Right renal pelvis (tissue), 4 donors: ENCODE data around the gene SHKBP1. TPM values are rescaled to one million over a fixed set of nuclear protein-coding genes. Genes with fewer than 3 reads are reported as not detected.
"Not testable (repeated sequence)": the region's sequence is repeated elsewhere in the genome, so short reads cannot be mapped to it uniquely, and the experiment has no call there.

Experiments used
- DNase-seq, 4 donors: peaks; one replicate each; pipeline ENCODE4 v3.0.0-alpha.2; 2013; ENCODE audit warnings: low read depth in 4 of 4, low spot score in 3 of 4, missing footprints in 1 of 4
- polyA plus RNA-seq, 4 donors: library from polyadenylated mRNA; unstranded; fragments of 120-200 nt; gene quantifications; one replicate each; pipeline ENCODE4 v1.2.1, GENCODE V29; 2013; ENCODE audit not compliant: insufficient read length in 4 of 4

The SHKBP1 gene
- polyA plus RNA-seq, 4 donors: 43.2 to 52.3 (median 47.2) TPM

DNA sequence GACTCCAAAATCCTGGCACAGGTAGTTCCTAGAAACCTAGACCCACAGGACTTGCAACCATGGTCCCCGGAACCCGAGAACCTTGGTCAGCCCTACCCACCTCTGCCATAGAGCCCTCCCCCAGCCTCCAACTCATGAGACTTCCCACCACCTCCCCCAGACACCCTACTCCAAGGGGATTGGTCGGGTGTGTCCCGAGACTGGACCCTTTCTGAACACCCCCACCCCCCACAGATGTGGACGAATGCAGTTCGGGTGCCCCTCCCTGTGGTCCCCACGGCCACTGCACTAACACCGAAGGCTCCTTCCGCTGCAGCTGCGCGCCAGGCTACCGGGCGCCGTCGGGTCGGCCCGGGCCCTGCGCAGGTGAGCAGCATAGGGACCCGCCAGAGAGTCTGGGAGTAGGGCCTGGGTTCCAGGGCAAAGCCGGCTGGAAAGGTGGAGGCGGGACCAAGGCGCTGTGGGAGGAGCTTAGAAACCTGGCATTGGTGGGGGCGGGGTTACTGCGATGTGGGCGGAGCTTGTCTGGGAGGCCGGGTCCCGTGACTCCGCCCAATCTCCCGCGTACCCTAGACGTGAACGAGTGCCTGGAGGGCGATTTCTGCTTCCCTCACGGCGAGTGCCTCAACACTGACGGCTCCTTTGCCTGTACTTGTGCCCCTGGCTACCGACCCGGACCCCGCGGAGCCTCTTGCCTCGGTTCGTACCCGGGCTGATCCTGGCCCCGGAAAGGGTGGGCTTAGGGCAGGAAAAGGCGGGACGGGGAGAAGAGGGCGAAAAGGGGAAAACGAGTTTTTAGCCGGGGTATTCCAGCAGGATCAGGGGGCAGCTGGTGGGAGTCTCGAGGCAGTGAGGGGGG is 36.4 kb downstream of the SHKBP1 start:
- no peak for DNase-seq

DNA sequence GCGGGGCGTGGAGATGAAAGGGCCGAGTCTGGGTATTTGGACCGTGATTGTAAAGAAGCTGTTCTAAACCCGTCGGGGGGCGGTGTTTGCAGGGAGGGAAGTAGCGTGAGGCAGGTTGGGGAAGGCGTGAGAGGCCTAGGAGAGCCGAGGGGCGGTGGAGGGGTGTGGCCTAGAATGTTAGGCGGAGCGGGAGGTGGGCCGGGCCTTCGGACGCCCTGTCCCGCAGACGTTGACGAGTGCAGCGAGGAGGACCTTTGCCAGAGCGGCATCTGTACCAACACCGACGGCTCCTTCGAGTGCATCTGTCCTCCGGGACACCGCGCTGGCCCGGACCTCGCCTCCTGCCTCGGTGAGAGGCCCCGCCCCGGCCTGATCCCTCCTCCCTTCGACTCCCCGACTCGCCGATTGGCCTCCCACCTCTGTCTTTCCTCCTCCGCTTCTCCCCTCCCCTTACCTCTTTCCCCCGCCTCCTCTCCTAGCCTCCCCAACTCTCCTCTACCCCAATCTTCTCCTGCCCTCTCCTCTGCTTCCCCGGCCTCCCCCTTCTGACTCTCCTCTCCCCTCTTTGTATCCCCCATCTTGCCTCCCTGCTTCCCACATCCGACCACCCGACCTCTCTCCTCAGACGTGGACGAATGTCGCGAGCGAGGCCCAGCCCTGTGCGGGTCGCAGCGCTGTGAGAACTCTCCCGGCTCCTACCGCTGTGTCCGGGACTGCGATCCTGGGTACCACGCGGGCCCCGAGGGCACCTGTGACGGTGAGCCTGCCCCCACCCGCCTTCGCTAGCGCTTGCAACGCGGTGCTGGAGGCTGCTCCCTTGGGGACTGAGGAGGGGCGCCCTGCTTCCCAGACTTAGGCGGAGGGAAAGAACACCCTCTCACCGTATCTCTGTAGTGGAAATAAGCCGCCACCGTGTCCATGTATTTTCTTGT is 37.3 kb downstream of the SHKBP1 start:
- DNase-seq: no peak

DNA sequence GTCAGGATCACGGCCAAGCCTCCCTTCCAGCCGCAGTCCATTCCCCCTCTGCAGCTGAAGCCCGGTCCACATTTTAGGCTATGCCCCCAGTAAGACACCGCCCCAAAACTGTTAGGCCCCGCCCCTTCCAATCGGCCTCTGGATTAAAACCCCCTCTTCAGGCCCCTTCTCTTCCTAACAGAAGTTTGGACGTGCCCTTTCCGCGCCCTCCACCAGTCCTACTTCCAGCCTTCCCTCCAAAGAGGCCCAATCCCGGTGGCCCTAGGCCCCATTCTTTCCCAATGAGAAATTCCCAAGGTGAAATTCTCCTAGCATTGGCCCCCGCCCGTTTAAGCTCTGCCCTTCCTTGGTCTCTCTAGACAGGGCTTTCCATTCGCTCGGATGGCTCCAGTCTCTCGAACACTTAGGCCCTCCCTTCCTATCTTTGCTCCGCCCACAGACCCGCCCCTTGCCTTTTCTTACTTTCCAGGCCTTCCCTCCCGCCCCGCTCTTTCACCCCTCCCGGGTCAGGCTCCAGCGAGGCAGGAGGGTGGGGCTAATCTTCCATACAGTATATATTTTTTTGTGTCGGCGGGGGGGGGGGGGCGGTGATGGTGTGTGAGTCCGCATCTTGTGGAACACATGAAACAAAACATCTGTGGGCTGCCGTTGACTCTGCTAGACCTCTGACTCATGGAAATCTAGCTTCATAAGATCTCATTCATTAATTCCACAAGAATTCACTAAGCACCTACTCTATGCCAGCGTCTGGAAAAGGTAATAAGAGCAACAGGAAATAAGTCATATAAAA is 38.1 kb downstream of the SHKBP1 start:
- DNase-seq: no peak

DNA sequence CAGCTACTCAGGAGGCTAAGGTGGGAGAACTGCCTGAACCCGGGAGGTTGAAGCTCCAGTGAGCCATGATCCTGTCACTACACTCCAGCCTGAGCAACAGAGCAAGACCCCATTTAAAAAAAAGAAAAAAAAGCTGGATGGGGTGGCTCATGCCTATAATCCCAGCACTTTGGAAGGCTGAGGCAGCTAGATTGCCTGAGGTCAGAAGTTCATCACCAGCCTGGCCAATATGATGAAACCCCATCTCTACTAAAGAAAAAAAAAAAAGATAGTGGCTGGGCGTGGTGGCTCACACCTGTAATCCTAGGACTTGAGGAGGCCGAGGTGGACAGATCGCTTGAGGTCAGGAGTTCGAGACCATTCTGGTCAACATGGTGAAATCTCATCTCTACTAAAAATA is 39.5 kb downstream of the SHKBP1 start:
- DNase-seq: no peak

DNA sequence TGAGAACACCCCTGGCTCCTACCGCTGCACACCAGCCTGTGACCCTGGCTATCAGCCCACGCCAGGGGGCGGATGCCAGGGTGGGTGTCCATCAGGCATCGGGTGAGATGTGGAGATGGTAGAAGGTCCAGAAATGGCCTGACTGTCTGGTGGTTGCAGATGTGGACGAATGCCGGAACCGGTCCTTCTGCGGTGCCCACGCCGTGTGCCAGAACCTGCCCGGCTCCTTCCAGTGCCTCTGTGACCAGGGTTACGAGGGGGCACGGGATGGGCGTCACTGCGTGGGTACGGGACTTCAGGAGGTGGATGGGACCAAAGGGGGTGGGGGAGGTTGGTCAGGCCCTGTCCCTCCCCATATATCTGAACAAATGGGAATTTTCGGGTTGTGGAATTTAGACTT is 40.3 kb downstream of the SHKBP1 start:
- no peak for DNase-seq

DNA sequence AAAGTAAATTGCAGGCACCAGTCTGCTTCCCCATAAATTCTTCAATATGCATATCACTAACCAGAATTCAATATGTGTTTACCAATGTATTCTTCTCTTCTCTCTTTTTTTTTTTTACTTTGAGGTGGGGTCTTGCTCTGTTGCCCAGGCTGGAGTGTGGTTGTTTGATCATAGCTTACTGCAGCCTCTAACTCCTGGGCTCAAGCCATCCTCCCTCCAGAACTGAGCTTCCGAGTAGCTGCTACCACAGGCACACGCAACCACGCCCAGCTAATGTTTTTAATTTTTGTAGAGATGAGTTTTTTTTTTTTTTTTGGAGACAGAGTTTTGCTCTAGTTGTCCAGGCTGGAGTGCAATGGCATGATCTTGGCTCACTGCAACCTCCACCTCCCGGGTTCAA is 41.3 kb downstream of the SHKBP1 start:
- DNase-seq: no peak

DNA sequence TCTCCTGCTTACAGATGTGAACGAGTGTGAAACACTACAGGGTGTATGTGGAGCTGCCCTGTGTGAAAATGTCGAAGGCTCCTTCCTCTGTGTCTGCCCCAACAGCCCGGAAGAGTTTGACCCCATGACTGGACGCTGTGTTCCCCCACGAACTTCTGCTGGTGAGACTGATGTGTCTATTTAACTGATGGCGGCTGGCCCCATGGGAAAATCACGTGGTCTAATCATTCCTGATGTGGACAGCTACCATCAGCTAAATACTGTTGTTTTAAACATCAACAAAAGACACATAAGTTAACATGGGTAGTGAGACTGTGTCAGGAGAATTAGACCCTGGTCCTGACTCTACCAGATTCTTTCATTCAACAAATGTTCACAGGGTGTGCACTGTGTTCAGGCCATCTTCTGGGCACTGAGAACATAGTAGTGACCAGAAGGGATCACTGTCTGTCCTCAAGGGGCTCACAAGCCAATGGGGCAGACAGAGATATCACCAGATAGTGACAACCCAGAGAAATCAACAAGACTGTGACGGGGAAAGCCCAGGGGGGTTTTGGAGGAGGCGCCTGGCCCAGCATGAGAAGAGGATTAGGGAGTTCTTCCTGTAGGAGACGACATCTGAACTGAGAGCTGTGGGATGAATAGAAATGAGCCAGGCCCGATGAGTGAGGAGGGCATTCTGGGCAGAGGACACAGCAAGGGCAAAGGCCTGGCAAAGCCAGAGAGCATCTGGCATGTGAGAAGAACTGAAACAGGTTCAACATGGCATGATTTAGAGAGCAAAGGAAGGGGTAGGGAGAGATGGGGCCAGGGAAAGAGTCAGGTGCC is 42.9 kb downstream of the SHKBP1 start:
- no peak for DNase-seq

DNA sequence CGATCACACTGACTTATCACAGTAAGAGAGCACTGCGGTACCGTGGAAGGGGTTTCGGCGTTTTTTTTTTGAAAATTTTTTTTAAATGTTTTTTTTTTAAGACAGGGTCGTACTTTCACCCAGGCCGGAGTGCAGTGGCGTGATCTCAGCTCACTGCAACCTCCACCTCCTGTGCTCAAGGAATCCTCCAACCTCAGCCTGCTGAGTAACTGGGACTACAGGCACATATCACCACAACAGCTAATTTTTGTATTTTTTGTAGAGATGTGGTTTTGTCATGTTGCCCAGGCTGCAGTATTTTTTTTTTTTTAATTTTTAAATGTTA is 43.5 kb downstream of the SHKBP1 start:
- DNase-seq: no peak

DNA sequence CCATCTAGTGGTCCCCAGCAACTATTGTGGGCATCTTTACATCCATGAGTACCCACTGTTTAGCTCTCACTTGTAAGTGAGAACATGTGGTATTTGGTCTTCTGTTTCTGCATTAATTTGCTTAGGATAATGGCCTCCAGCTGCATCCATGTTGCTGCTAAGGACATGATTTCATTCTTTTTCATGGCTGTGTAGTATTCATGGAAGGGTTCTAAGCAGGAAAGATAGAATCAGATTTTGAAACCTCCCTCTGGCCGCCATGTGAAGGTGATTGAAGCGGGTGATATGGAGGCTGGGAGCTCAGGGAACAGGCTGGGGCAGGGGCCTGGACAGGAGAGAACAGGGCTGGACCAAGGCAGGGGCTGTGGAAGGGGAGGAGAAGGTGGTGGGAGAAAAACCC is 44.6 kb downstream of the SHKBP1 start:
- no peak for DNase-seq

DNA sequence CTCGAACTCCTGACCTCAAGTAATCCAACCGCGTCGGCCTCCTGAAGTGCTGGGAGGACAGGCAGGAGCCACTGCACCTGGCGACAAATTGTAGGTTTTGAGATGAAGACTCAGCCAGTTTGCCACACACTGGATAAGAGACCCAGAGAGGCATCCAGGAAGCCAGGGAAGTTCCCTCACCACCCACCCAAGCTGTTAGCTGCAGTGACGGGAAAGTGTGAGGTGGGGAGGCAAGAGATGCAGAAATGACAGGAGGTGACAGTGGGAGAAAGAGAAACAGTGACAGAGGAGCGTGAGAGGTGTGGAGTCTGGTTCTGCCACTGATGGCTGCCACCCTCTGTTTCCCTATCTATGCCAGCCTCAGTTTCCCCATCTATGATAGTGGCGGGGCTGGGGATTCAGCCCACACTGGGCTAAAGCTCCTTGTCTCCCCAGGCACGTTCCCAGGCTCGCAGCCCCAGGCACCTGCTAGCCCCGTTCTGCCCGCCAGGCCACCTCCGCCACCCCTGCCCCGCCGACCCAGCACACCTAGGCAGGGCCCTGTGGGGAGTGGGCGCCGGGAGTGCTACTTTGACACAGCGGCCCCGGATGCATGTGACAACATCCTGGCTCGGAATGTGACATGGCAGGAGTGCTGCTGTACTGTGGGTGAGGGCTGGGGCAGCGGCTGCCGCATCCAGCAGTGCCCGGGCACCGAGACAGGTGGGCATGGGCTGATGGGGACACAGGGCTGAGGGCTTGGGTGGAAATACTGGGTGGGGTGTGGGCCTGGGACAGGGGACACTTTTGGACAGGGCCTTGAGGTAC is 45.5 kb downstream of the SHKBP1 start:
- no peak for DNase-seq

DNA sequence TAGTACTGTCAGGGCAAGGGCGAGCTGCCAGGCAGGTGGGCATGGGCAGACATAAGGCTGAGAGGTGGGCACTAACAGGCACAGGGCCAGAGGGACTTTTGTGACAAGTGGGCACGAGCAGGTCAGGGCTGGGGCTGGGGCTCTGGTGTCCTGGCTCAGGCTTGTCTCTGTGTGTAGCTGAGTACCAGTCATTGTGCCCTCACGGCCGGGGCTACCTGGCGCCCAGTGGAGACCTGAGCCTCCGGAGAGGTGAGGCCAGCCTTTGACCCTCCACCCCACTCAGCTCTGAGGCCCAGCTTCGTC is 46.1 kb downstream of the SHKBP1 start:
- no peak for DNase-seq

DNA sequence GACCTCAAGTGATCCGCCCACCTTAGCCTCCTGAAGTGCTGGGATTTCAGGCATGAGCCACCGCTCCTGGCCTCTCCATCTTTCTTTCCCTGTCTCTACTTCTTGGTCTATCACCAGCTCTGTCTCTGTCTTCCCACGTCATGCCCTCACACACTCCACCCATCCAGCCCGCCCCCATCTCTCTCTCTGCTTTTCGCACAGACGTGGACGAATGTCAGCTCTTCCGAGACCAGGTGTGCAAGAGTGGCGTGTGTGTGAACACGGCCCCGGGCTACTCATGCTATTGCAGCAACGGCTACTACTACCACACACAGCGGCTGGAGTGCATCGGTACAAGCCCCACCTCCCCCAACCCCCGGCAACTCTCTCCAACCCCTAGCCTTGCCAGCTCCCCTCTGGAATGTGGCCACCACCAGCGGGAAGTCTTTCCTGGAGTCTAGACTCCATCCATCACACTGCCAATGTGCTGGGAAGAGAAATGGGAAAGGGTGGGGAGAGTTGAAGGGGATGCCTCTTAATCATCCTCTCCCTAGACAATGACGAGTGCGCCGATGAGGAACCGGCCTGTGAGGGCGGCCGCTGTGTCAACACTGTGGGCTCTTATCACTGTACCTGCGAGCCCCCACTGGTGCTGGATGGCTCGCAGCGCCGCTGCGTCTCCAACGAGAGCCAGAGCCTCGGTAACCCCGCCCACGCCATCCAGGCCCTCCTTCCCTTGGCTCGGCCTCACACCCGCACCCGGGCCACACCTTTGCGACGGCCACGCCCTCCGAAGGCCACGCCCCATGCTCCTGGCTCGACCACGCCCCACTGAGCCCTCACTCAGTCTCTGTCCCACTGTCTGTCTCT is 47.0 kb downstream of the SHKBP1 start:
- no peak for DNase-seq

DNA sequence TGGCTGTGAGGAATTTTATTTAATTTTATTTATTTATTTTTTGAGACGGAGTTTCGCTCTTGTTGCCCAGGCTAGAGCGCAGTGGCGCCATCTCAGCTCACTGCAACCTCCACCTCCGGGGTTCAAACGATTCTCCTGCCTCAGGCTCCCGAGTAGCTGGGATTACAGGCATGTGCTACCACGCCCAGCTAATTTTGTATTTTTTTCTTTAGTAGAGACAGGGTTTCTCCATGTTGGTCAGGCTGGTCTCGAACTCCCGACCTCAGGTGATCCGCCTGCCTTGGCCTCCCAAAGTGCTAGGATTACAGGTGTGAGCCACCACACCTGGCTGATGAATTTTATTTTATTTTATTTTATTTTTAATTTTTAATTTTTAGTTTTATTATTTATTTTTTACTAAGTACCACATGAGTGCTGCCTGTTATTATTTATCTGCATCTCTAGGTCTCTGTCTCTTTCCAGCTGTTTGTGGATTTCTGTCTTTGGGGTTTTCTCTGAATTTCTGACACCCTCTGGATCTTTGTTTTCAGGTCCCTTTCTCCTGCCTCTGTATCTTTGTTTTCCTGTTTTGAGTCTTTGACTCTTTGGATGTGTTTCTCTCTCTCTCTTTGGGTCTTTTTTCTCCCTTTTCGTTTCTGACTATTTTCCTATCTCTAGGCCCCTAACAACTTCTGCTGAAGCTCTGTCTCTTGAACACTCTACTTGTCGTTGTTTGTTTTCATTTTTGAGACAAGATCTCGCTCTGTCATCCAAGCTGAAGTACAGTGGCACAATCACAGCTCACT is 47.9 kb downstream of the SHKBP1 start:
- DNase-seq: not testable (repeated sequence)

DNA sequence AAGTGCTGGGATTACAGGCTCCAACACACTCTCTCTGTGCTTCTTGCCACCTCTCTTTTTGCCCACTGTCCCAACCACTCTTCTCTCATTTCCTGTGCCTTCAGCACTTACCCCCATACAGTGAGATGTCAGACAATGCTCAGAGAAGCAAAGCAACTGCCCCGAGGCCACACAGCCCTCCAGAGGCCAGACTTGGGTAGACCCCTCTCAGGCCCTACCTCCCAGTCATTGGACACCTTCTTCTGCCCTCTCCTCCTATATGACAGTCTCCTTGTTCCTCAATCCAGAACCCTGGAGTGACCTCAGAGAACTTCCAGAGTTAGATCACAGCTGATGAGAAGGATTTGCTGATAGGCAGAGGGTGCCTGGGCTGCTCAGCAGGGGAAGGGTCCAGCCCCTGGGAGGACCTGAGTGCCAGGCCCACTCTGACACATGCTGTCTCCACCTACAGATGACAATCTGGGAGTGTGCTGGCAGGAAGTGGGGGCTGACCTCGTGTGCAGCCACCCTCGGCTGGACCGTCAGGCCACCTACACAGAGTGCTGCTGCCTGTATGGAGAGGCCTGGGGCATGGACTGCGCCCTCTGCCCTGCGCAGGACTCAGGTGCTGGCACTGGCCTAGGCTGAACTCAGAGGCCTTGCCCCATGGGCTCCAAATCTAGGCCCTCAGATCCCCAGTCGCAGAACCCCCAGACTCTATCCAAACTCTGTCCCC is 48.9 kb downstream of the SHKBP1 start:
- DNase-seq: no peak

DNA sequence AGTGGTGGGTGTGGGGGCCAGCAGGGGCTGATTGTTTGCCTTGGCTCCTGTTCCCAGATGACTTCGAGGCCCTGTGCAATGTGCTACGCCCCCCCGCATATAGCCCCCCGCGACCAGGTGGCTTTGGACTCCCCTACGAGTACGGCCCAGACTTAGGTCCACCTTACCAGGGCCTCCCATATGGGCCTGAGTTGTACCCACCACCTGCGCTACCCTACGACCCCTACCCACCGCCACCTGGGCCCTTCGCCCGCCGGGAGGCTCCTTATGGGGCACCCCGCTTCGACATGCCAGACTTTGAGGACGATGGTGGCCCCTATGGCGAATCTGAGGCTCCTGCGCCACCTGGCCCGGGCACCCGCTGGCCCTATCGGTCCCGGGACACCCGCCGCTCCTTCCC is 50.2 kb downstream of the SHKBP1 start:
- DNase-seq: no peak

DNA sequence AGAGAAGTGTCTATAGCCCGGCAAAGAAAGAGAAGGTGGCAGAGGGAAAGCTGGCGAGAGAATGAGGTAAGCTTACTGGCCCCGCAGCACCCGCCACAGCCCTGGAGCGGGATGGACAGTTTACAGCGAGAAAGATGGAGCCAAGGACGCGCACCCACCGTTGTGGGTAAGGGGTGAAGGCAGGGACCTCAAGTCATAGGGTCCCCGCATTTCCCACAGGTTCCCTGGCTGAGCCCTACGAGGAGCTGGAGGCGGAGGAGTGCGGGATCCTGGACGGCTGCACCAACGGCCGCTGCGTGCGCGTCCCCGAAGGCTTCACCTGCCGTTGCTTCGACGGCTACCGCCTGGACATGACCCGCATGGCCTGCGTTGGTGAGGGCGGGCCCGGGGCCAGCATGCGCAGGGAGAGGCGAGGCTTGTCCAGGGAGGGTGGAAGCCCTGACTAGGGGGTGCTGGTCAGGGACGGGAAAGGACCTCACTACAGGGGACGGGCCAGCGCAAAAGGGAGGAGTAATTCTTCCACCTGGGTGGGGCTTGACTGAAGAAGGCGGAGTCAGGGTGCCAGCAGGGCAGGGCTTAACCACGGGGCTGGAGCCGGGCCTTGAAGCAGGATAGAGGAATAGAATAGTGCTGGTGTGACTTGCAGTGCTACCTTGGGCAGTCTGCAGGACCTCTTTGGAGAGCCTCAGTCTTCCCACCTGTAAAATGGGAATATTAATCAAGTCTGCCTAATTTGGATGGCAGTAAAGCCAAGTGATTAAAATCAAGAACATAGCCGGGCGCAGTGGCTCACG is 51.0 kb downstream of the SHKBP1 start:
- no peak for DNase-seq
